Peyer's patch (tissue), 4 donors: ENCODE results near the gene GREB1L.

Source experiments
- POLR2A ChIP-seq, 2 donors: fragments of 450-650 bp; IDR thresholded peaks; one replicate each; pipeline ENCODE4 v1.5.1; 2017; ENCODE audit warnings: antibody characterized with exemption in 2 of 2, mild to moderate bottlenecking in 2 of 2, moderate library complexity in 2 of 2
- TF ChIP-seq, protein P1 (sequence below), 6 experiments: fragments of 450-650 bp in 4 of 6; fragments of 200-600 bp in 2 of 6; sonication (generic) in 1 of 6; IDR thresholded peaks; one replicate each; pipeline ENCODE4 v1.5.1; 2017 to 2019; ENCODE audit warnings: antibody characterized with exemption in 6 of 6, mild to moderate bottlenecking in 3 of 6, moderate library complexity in 1 of 6

DNA sequence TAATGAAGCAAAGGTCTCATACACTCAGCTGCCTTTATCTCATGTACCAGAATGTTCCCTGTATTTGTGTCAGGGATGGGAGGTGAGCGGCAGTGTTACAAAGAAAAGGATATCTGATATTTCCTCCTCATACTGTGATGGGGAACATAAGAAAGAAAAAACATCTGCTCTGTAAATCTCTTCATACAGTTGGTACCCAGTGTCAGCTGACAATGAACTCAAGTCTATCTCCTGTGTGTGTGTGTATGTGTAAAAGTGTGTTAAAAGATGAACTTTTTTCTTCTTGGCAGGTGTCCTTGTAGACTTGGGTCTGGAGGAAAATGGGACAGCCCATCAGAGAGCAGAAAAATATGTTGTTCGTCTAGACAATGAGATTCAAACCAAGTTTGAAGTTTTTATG lies 230.7 kb downstream of the GREB1L start:
- TF ChIP-seq POLR2A (IDR thresholded peaks at IDR 0.05) = no peak
- TF ChIP-seq, protein P1, sequence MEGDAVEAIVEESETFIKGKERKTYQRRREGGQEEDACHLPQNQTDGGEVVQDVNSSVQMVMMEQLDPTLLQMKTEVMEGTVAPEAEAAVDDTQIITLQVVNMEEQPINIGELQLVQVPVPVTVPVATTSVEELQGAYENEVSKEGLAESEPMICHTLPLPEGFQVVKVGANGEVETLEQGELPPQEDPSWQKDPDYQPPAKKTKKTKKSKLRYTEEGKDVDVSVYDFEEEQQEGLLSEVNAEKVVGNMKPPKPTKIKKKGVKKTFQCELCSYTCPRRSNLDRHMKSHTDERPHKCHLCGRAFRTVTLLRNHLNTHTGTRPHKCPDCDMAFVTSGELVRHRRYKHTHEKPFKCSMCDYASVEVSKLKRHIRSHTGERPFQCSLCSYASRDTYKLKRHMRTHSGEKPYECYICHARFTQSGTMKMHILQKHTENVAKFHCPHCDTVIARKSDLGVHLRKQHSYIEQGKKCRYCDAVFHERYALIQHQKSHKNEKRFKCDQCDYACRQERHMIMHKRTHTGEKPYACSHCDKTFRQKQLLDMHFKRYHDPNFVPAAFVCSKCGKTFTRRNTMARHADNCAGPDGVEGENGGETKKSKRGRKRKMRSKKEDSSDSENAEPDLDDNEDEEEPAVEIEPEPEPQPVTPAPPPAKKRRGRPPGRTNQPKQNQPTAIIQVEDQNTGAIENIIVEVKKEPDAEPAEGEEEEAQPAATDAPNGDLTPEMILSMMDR (IDR thresholded peaks at IDR 0.05) = no peak
